NCI-H345 treated with DMSO at 0.1 percent for 48 hours (cell line): ENCODE measurements around the gene POC1B.

ENCODE experiments used
- DNase-seq: peaks from one replicate; lab custom pipeline; 2025; ENCODE audit not compliant: unreplicated experiment; lab: John Stamatoyannopoulos, UW

Gene POC1B

DNA sequence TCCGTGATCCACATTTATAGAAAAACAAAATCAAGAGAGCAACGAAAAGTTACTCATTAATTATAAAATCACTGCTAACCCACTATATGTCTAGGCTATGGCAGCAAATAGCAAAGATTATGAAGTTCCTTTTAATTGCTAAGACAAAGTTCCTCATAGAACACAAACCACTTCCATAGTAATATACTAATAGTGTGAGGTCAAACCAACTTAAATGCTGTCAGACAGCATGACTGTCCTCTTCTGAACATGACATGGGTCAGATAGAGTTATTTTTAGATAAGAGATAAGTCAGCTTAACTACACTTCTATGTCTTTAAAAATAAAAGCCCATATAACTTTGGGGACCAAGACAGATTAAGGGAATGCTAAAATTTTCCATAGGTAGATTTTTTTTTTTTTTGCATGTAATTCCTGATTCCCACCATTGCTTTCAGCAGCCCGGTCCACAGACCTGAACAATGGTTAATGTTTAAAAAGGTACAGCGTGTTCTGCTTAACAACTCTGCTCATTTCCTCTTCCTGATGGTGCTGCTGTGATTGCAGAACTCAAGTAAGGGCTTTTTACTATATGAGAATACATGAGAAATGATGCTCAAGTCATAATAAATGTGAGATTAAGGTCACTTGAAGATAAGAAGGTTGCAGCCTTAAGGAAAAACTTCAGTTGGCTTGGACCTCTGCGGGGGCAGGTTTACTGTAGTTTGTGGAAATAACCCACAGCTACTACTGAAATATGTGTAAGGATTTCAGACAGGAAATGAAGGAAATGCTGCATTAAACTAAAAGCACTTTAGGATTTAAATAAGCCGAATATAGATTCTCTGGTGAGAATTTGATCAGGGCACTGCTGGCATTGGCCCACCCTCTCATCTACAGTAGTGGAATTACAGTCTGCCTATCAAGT is 135.8 kb downstream of the POC1B start:
- DNase-seq: no peak

DNA sequence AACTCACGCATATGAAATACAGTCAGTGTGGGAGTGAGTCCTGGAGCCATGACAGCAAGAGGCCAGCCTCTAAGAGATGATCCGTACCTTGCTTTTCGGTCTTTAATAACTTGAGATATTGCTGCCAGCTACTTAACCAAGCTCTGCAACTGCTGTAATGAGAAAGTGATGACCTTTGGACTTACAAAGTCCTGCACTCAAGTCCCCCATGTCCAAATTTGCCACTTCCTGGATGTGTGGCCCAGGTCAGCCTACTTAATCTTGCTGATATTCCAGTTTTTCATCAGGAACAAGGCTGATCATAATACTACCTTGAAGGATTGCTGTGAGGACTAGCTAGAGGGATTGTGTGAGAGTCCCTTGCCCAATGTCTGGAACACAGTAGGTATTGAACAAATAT is 139.7 kb downstream of the POC1B start:
- no peak for DNase-seq

DNA sequence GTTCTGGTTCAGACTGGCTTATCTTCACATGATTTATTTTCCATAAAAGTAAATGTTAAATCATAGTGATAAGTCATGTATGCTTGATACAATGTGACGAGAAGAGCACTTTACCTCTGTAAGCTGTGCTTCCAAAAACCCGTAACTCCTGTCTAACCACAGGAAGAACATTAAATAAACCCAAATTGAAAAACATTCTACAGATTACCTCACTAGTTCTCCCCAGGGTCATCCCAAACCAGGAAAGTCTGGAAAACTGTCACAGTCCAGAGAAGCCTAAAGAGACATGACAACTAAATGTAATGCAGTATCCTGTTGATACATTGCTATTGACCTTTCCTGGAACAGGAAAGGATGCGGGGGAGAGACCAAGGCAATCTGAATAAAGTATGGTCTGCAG is 141.0 kb downstream of the POC1B start:
- no peak for DNase-seq

DNA sequence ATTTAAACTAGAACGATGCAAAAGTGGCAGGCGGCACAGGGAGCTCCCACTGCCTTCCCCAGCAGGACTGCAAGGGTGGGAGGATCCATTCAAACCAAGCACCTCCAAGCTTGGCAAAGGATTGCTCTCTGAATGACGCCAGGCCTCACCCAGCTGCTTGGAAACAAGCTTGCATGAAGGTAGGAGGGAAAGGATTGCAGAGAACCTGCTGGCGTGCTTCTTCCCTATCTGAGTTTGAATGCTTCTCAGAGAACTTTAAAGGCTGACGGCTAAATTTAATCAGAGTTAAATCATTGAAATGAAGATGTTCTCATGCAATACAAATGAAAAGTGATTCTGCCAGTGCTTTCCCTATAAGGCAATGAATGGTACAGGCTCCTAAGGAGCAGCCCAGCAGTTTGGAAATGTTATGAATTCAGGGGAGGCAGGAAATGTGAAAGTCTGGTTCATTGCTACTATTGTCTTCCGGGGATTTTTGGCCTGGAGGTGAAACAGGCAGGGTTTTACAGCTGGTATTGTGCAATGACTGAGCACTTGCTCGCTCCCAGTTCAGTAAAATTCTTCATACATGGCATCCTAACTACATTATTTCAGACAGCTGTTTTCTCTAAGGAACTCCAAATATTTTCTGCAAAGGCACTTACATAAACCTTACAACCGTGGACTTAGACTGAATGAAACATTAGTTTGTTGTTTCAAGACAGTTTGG is 141.6 kb downstream of the POC1B start:
- no peak for DNase-seq

DNA sequence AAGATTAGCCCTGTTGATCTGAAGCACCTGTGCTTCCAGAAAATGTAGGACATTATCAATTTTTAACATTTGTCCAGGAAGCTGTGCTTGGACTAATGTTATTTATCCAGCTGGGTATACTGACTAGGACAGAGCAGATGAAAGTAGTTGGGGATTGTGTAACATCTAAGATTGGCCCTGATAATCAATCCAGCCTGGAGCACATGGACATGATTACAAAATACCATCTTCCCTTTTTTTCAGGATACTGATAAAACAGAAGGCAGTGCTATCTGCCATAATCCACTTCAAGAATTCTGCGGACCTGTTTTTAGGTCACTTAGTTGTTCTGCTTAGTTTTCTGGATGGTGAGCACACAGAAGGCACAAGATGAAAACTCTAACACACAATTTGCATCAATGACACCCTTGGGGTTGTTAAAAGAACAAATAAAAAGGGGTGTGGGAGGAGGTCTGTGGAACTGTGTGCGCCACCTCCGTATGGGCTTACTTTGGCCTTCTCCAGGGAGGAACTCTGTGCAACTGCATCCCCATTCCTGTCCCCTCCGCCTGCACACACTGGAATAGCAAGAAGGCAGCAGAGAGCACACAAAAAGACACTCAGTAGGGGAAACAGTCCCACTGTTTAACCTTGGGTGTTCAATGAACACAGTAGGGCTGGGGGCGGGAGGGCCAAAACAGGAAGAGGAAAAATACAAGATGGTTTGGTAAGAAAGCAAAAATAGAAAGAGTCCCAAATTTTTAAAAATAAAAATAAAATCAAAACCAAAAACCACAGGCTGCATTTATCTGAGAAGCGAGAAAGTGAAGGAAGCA is 142.4 kb downstream of the POC1B start:
- no peak for DNase-seq

DNA sequence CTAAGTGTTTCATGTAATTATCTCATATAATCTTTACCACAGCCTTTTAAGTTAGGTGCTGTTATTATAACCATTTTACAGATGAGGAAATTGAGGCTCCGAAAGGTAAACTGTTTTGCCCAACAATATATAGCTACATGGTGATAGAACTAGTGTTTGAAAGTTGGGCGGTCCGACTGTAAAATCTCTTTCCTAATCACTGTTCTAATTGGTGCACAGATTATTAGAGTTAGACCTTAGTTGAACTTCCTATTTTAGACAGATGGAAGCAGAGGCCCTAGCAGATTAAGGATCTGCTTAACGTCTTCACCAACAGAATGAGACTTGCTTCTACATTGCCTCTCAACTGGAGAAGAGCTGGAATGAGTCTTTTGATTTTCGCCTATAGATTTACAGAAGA is 143.5 kb downstream of the POC1B start:
- no peak for DNase-seq

DNA sequence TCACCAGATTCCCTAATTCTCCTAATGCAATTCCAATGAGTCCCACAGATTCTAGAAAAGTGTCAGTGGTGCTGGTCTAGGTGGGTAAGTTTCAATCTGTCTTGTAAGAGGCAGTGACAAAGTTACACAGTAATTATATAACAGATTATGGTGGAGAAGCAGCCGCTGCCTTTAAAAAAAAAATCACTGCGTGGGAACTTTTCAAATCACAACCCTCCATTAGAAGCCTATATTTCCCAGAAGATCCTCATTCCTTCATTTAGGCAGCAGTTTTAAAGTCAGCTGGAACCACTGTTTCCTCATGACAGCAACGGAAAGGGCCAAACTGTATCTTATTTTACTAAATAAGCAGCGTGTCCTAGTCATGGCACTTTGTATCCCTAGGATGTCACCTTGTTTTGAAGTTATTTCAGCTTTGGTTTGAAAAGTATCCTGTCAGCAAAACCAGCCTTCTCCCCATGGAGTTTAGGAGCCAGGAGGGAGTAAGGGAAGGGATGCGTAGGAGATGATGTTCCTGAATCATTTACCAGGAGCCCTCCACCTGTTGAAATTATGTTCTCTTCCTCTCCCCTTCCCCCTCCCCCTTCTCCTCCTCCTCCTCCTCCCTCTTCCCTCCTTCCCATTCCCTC is 145.9 kb downstream of the POC1B start:
- DNase-seq: no peak

DNA sequence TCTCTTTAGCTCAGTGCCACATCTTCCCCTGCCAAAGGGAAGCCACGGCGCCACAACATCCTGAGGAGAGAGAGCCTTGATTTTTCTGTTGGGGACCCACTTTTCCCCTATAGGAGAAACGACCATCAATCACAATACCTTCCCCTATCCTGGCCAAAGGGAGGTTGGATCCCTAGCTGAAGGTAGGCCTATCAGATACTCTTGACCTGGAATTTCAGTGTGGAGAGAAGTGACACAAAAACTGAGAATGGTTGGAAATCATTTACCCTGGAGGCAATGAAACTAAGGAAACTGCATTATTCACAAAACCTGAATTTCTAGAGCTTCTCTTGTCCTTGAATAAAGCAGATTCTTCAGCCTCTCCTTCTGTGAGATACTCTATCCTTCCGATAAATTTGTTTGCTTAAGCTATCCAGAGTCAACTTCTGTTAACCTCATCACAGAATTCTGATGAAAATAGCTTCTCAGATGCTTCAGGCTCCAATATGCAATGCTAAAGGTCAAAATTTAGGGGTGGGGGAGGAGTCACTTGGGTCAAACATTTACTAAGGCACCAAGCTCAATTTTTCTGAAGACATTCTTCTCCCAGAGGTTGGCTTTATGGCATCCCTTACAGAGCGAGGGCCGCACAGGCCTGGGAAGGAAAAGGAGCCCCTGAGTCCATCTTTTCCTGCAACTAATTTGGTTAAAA is 146.6 kb downstream of the POC1B start:
- DNase-seq: no peak

DNA sequence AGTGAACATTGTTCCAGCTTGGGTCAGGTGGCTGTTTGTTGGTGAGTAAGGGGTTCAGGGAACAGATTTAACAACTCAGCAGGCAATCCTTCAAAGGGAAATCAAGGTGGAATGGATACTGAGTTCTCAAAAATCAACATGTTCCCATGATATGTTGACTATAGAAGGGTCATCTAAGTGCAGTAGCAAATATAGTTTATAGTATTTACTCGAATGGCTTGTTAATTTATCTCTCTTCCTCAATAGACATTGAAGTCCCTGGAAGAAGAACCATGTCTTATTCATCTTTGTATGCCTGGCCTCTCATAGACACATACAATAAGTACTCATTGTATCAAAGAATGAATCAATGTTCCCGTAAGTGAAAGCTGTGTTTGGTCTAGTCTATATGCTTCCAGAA is 149.0 kb downstream of the POC1B start:
- no peak for DNase-seq

DNA sequence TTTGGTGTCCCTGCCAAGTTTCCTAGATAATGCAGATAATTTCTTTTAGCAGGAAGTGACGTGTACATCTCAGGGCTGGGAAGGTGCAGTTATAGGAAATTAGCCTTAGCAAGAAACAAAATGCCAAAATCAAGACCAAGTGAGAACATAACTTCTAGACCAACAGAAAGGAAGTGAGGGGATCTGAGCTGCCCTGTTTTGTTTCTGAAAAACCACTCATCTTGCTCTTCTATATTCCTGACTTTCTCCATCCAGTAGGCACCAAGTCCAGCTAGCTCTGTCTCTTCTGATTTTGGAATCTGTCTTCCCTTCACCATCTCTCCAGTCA is 149.7 kb downstream of the POC1B start:
- no peak for DNase-seq

DNA sequence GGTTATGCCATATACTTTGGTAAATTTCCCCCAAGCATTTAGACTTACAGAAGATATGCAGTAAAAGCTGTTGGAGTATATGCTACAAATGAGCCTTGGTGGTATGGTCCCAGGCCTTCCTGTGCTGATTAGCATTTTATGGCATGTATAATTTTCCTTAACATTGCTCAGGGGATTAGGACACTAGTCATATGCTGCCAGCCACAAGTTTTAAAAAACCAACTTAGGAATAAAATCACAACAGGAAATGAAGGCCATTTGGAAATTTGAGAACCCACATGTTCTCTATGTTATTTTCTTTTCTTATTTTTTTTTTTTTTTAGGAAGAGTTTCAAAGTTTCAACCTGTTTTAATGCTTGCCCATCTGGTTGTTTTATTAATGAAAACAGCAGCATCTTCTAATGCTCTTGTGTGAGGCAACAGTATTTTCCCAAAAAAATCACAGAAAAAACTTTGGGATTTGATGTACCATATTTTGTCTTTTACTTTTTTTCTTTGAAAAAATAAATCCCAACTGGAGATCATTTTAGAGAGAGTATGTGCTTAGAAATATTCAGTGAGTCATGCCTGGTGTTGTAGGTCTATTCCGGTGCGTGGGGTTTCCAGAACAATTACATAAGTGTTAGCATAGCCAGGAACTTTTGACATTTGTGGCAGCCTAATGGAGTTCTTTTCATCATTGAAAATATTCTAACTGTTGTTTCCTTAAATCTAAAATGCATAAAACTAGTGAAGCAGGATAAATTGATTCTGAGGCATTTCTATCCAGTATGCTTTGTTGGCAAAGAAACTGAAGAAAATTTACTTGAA is 151.9 kb downstream of the POC1B start:
- DNase-seq: no peak

DNA sequence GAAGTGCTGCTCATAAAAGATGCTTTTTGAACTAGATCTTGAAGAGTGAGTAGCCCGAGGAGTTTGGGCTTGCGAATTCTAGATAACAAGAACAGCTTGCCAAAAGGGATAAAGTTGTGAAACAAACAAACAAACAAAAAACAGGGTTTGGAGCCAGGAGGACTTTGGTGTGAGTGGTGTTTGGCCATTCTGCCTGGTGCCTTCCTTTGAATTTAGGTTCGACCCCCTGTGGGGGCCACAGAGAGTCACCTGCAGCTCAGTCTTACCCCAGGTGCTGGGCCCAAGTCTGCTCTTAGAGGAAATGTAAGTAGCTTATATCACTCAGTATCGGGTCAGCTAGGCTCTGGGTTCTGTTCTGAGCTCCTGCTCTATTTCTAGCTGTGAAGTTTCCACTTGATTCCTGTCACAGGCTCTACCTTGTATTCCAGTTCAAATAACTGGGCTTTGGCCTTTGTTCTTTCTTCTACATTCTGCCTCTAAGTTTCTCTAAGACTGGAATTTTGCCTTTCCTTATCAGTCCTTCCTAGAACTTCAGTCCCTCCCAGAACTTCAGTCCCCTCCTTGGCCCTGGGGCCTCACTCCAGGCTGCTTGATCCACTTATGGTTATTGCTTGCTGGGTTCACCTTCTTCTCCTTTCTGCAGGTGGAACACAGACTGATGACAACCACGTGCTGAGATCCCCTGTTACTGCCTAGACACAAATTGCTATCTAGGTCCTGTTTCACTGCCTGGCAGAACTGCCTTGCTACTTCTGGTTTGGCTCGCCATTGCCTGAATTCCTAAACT is 153.1 kb downstream of the POC1B start:
- DNase-seq: no peak

DNA sequence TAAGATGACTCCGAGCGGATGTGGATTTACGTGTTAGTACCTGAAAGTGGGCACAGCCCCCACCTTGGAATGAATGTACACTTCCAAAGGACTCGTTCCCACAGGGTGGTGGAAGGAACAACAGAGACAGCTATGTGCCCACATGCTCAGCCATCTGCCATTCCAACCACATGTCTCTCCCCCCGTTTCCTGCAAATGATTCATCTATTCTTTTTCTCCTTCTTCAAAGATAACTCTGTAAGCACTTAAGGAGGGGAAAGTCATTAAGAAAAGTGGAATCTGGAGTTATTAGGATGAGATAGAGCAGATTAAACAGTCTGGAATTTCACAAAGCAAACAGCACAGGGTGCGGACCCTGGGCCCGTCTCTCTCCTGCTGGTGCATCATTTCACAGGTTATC is 155.0 kb downstream of the POC1B start:
- no peak for DNase-seq

DNA sequence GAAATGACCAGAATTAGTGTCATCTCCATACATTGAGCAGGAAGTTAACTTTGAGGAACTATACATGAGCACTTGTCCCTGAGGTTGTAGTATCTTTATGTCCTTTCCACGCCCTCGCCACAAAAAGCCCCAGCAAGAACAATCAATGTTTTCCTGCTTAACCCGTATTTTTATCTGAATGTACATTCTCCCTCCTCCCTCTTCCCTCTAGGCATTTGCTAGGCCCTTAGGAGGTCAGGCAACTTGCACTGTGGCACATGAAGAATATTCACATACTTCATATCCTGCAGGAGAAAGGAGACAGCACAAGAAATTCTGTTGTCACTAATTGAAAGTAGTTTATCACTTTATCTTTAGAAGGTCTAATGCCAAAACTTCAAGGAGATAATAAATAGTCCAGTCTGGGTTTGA is 155.4 kb downstream of the POC1B start:
- DNase-seq: no peak
